Sigmoid colon (tissue), 4 donors: ENCODE results near the gene DCC.

Source experiments
- POLR2A ChIP-seq, 2 donors: fragments of 450-650 bp; IDR thresholded peaks; one replicate each; pipeline ENCODE4 v1.6.1; 2016; ENCODE audit warnings: antibody characterized with exemption in 2 of 2, mild to moderate bottlenecking in 2 of 2, moderate library complexity in 2 of 2
- POLR2AphosphoS5 ChIP-seq, 4 donors: sonication (generic); formaldehyde crosslinking; IDR thresholded peaks; one replicate each; pipeline ENCODE4 v1.6.1; 2017; ENCODE audit warnings: antibody characterized with exemption in 4 of 4
- TF ChIP-seq, protein P1 (sequence below), 4 experiments: fragments of 450-650 bp in 3 of 4; fragments of 200-600 bp in 1 of 4; IDR thresholded peaks; one replicate each; pipeline ENCODE4 v1.5.1; 2016 to 2019; ENCODE audit warnings: antibody characterized with exemption in 4 of 4, mild to moderate bottlenecking in 3 of 4, moderate library complexity in 2 of 4

DNA sequence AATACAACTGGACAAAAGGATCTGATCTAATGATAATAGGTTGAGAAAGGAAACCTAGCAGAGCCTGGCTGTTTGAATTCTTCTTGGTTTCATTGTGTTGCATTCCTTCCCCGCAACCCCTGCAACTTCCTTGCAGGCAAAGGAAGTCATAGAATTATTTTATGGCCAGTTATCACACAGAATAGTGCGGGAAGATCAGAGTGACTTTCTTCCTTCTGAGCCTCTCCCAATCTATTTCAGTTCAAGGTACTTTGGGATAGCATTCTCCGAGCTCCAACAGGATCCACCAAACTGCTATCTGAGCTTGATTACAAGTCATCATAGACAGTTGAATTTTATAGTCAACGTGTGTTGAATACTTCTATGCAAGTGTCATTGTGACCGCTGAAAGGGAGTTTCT, 441.1 kb downstream of the DCC start:
- TF ChIP-seq POLR2A (IDR thresholded peaks at IDR 0.05) (no peak), POLR2AphosphoS5 (IDR thresholded peaks at IDR 0.05) (no peak)
- TF ChIP-seq, protein P1, sequence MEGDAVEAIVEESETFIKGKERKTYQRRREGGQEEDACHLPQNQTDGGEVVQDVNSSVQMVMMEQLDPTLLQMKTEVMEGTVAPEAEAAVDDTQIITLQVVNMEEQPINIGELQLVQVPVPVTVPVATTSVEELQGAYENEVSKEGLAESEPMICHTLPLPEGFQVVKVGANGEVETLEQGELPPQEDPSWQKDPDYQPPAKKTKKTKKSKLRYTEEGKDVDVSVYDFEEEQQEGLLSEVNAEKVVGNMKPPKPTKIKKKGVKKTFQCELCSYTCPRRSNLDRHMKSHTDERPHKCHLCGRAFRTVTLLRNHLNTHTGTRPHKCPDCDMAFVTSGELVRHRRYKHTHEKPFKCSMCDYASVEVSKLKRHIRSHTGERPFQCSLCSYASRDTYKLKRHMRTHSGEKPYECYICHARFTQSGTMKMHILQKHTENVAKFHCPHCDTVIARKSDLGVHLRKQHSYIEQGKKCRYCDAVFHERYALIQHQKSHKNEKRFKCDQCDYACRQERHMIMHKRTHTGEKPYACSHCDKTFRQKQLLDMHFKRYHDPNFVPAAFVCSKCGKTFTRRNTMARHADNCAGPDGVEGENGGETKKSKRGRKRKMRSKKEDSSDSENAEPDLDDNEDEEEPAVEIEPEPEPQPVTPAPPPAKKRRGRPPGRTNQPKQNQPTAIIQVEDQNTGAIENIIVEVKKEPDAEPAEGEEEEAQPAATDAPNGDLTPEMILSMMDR (IDR thresholded peaks at IDR 0.05): no peak
